H9 (cell line): ENCODE measurements around the gene ALG12. TPM values are rescaled to one million over a fixed set of nuclear protein-coding genes. Genes with fewer than 3 reads are reported as not detected.

Experiments used
- DNase-seq: peaks from one replicate; pipeline ENCODE4 v3.0.0-alpha.2; 2017
- H2AFZ ChIP-seq: one replicate; pipeline ENCODE4 v1.6.1; 2013; ENCODE audit warnings: mild to moderate bottlenecking, low read length, control low read depth, moderate library complexity
- H2AK5ac ChIP-seq: 2 replicates; pipeline ENCODE4 v1.6.1; 2013; ENCODE audit warnings: low read length, control low read depth, mixed read lengths; ENCODE audit not compliant: insufficient read length
- H2BK120ac ChIP-seq: one replicate; pipeline ENCODE4 v1.6.1; 2013; ENCODE audit warnings: low read depth, mild to moderate bottlenecking, low read length, control low read depth, inconsistent platforms; ENCODE audit not compliant: poor library complexity, severe bottlenecking
- H2BK12ac ChIP-seq: 2 replicates; pipeline ENCODE4 v1.6.1; 2013; ENCODE audit warnings: low read length, control low read depth, mixed read lengths, low read depth; ENCODE audit not compliant: insufficient read length
- H2BK15ac ChIP-seq: 2 replicates; pipeline ENCODE4 v1.6.1; 2013; ENCODE audit warnings: low read depth, low read length, control low read depth
- H2BK20ac ChIP-seq: one replicate; pipeline ENCODE4 v1.6.1; 2013; ENCODE audit warnings: low read depth, mild to moderate bottlenecking, low read length, control low read depth, inconsistent platforms; ENCODE audit not compliant: poor library complexity, severe bottlenecking
- H2BK5ac ChIP-seq: 2 replicates; pipeline ENCODE4 v1.6.1; 2013; ENCODE audit warnings: low read length, control low read depth, mixed read lengths; ENCODE audit not compliant: insufficient read length
- H3K14ac ChIP-seq: 2 replicates; pipeline ENCODE4 v1.6.1; 2013; ENCODE audit warnings: low read length, control low read depth; ENCODE audit not compliant: insufficient read depth
- H3K18ac ChIP-seq: 2 replicates; pipeline ENCODE4 v1.6.1; 2013; ENCODE audit warnings: low read depth, mild to moderate bottlenecking, mixed read lengths, low read length, control low read depth; ENCODE audit not compliant: insufficient read length
- H3K23ac ChIP-seq: 2 replicates; pipeline ENCODE4 v1.6.1; 2013; ENCODE audit warnings: low read length, control low read depth, mixed read lengths, low read depth; ENCODE audit not compliant: insufficient read length
- H3K23me2 ChIP-seq: 2 replicates; pipeline ENCODE4 v1.6.1; 2013; ENCODE audit warnings: low read depth, mild to moderate bottlenecking, mixed read lengths, low read length, control low read depth; ENCODE audit not compliant: insufficient read length, poor library complexity, severe bottlenecking
- H3K27ac ChIP-seq: 2 replicates; pipeline ENCODE4 v1.5.1; 2013; ENCODE audit warnings: low read length, control low read depth, mixed read lengths, low read depth; ENCODE audit not compliant: insufficient read length
- H3K27me3 ChIP-seq: 2 replicates; pipeline ENCODE4 v1.6.1; 2013; ENCODE audit warnings: low read length, control low read depth, inconsistent platforms; ENCODE audit not compliant: insufficient read depth
- H3K4ac ChIP-seq: 2 replicates; pipeline ENCODE4 v1.6.1; 2013; ENCODE audit warnings: low read depth, mild to moderate bottlenecking, control low read depth, inconsistent platforms, low read length, moderate library complexity
- H3K4me1 ChIP-seq: 2 replicates; pipeline ENCODE4 v1.6.1; 2013; ENCODE audit warnings: low read length, control low read depth, inconsistent platforms; ENCODE audit not compliant: insufficient read depth
- H3K4me2 ChIP-seq: 2 replicates; pipeline ENCODE4 v1.6.1; 2013; ENCODE audit warnings: low read length, control low read depth, mixed read lengths; ENCODE audit not compliant: insufficient read length, insufficient read depth
- H3K56ac ChIP-seq: 2 replicates; pipeline ENCODE4 v1.6.1; 2013; ENCODE audit warnings: low read depth, mild to moderate bottlenecking, mixed read lengths, low read length, control low read depth; ENCODE audit not compliant: insufficient read length
- H3K79me1 ChIP-seq: 2 replicates; pipeline ENCODE4 v1.6.1; 2013; ENCODE audit warnings: low read depth, mild to moderate bottlenecking, moderate library complexity, low read length, control low read depth, inconsistent platforms; ENCODE audit not compliant: insufficient read depth, poor library complexity, severe bottlenecking
- H3K79me2 ChIP-seq: 2 replicates; pipeline ENCODE4 v1.6.1; 2013; ENCODE audit warnings: low read length, control low read depth, inconsistent platforms; ENCODE audit not compliant: insufficient read depth
- H3K9ac ChIP-seq: 2 replicates; pipeline ENCODE4 v1.6.1; 2013; ENCODE audit warnings: low read length, control low read depth, mixed read lengths; ENCODE audit not compliant: insufficient read length; ENCODE audit errors: extremely low read depth
- H3K9me3 ChIP-seq: one replicate; pipeline ENCODE4 v1.6.1; 2013; ENCODE audit warnings: low read depth, low read length, inconsistent platforms; ENCODE audit not compliant: control insufficient read depth
- H3T11ph ChIP-seq: one replicate; pipeline ENCODE4 v1.6.1; 2013; ENCODE audit warnings: mild to moderate bottlenecking, low read length, control low read depth, inconsistent platforms
- H4K20me1 ChIP-seq: one replicate; pipeline ENCODE4 v1.6.1; 2013; ENCODE audit not compliant: control insufficient read depth, insufficient read length, insufficient read depth
- H4K5ac ChIP-seq: 2 replicates; pipeline ENCODE4 v1.6.1; 2013; ENCODE audit warnings: low read depth, mild to moderate bottlenecking, mixed read lengths, low read length, control low read depth; ENCODE audit not compliant: insufficient read length
- H4K8ac ChIP-seq: replicated peaks from 2 replicates; pipeline ENCODE4 v1.6.1; 2013; ENCODE audit warnings: low read length, control low read depth, mixed read lengths, low read depth; ENCODE audit not compliant: insufficient read length
- H4K91ac ChIP-seq: 2 replicates; pipeline ENCODE4 v1.6.1; 2013; ENCODE audit warnings: low read depth, mild to moderate bottlenecking, moderate library complexity, mixed read lengths, low read length, control low read depth; ENCODE audit not compliant: insufficient read length
- H3K27ac Mint-ChIP-seq, 3 experiments: 2 replicates in 2 of 3; 3 replicates in 1 of 3; pipeline ENCODE4 v1.8.0; 2020 to 2021; ENCODE audit warnings: mixed read lengths in 3 of 3, mild to moderate bottlenecking in 1 of 3, moderate library complexity in 1 of 3
- H3K27me3 Mint-ChIP-seq: 2 replicates; pipeline ENCODE4 v1.8.0; 2021; ENCODE audit warnings: low read depth, mild to moderate bottlenecking, moderate library complexity, mixed read lengths
- H3K36me3 Mint-ChIP-seq, 3 experiments: 2 replicates in 2 of 3; 3 replicates in 1 of 3; pipeline ENCODE4 v1.8.0; 2020 to 2021; ENCODE audit warnings: low read depth in 3 of 3, mixed read lengths in 3 of 3; ENCODE audit not compliant: insufficient read depth in 1 of 3
- H3K4me1 Mint-ChIP-seq, 2 experiments: 2 replicates each; pipeline ENCODE4 v1.8.0; 2020; ENCODE audit warnings: mixed read lengths in 2 of 2
- H3K4me3 Mint-ChIP-seq, 2 experiments: 2 replicates in 1 of 2; 3 replicates in 1 of 2; pipeline ENCODE4 v1.8.0; 2020 to 2021; ENCODE audit warnings: mild to moderate bottlenecking in 2 of 2, mixed read lengths in 2 of 2, moderate library complexity in 1 of 2
- H3K9me3 Mint-ChIP-seq, 2 experiments: 2 replicates in 1 of 2; 3 replicates in 1 of 2; pipeline ENCODE4 v1.8.0; 2020; ENCODE audit warnings: mild to moderate bottlenecking in 2 of 2, mixed read lengths in 2 of 2, moderate library complexity in 1 of 2
- WGBS: extraction: QIAGEN DNeasy Blood & Tissue Kit; methylation state at CpG from one replicate; pipeline ENCODE4 v1.1.7; 2013; ENCODE audit warnings: missing lambda C conversion rate, low lambda C conversion rate, mixed read lengths; ENCODE audit not compliant: insufficient read length; ENCODE audit errors: extremely low coverage; 5-methylcytosine and 5-hydroxymethylcytosine counted together
- total RNA-seq: library from RNA; stranded (reverse); gene quantifications from 2 replicates; pipeline ENCODE4 v1.2.1, GENCODE V29; 2021
- TF ChIP-seq, protein P1 (sequence below): fragments of 200-600 bp; sonication (generic); conservative IDR thresholded peaks from 3 replicates; pipeline ENCODE4 v1.8.0; 2021; ENCODE audit warnings: antibody characterized with exemption, mild to moderate bottlenecking

The ALG12 gene
- total RNA-seq, 1 experiment from 2014 or later, result 19.2 TPM

DNA sequence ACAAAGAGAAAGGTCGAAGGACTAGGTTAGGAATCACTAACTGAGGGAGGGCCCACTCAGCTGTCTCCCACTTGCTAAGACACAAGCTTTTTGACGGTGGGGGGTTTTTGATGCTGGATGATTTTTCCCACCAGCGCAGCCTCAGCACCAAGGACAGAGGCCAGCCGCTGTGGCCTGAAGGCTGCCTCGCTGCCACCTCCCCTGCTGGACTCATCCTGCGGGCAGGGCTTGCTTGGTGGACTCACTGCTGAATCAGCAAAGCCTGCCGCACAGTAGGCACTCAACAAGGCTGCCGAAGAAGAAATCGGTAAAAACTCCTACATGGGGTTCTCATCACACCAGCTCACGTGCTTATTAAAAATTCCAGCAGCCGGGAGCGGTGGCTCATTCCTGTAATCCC, 2.6 kb downstream of the ALG12 start:
- H4K8ac ChIP-seq, result no peak overlapping the region
- no peak overlapping the region for H3T11ph ChIP-seq
- H3K79me2 ChIP-seq, result no peaks in the 10 kb centered on the region; the same call in 1 of the 2 replicates
- no peaks in the 10 kb centered on the region for H3K79me1 ChIP-seq
- H3K9me3 ChIP-seq, result no peaks in the 10 kb centered on the region
- DNase-seq, result no peak
- H2BK12ac ChIP-seq, result no peak overlapping the region
- no CpG with 5 or more reads among the region's 12 CpGs for WGBS
- H3K18ac ChIP-seq, result no peak overlapping the region
- no peak overlapping the region for H2AK5ac ChIP-seq
- no peak overlapping the region for H2BK15ac ChIP-seq
- no peak overlapping the region for H3K23ac ChIP-seq
- H3K27me3 Mint-ChIP-seq, result peaks cover 2% of the 10 kb centered on the region; the same call in 1 of the 2 replicates
- no peak overlapping the region for H2BK5ac ChIP-seq
- H2BK120ac ChIP-seq, result no peak overlapping the region
- no peak overlapping the region for H3K56ac ChIP-seq
- no peak overlapping the region for H4K91ac ChIP-seq
- no peak overlapping the region for H2AFZ ChIP-seq
- no peaks in the 10 kb centered on the region for H3K9me3 Mint-ChIP-seq
- H3K27ac Mint-ChIP-seq, result no peak overlapping the region
- no peak overlapping the region for H3K4me2 ChIP-seq
- H4K5ac ChIP-seq, result no peak overlapping the region
- H3K4me1 ChIP-seq, result no peaks in the 10 kb centered on the region
- H3K4me1 Mint-ChIP-seq, result peaks cover 5 to 8% of the 10 kb centered on the region in 2 experiments; a peak in 2 of 4 replicates
- H3K4me3 Mint-ChIP-seq, result peak overlapping the region in 1 of 2 experiments; percentile 24; a peak in 1 of 5 replicates
- peaks cover 9% of the 10 kb centered on the region for H3K23me2 ChIP-seq
- TF ChIP-seq, protein P1, sequence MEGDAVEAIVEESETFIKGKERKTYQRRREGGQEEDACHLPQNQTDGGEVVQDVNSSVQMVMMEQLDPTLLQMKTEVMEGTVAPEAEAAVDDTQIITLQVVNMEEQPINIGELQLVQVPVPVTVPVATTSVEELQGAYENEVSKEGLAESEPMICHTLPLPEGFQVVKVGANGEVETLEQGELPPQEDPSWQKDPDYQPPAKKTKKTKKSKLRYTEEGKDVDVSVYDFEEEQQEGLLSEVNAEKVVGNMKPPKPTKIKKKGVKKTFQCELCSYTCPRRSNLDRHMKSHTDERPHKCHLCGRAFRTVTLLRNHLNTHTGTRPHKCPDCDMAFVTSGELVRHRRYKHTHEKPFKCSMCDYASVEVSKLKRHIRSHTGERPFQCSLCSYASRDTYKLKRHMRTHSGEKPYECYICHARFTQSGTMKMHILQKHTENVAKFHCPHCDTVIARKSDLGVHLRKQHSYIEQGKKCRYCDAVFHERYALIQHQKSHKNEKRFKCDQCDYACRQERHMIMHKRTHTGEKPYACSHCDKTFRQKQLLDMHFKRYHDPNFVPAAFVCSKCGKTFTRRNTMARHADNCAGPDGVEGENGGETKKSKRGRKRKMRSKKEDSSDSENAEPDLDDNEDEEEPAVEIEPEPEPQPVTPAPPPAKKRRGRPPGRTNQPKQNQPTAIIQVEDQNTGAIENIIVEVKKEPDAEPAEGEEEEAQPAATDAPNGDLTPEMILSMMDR, result no peak
- no peak overlapping the region for H3K27ac ChIP-seq
- no peak overlapping the region for H3K9ac ChIP-seq
- H3K27me3 ChIP-seq, result no peaks in the 10 kb centered on the region
- H3K14ac ChIP-seq, result no peak overlapping the region
- H3K4ac ChIP-seq, result no peak overlapping the region
- H2BK20ac ChIP-seq, result no peak overlapping the region
- H4K20me1 ChIP-seq, result no peaks in the 10 kb centered on the region
- peaks cover 3 to 23% (median 19%) of the 10 kb centered on the region in 3 experiments; a peak in 5 of 7 replicates for H3K36me3 Mint-ChIP-seq
